NB4 (cell line): ENCODE results near the gene ZNRF3.

Experiments used
- DNase-seq: peaks from one replicate; pipeline ENCODE4 v3.0.0; 2010; ENCODE audit warnings: low read depth
- H3K4me3 ChIP-seq: one replicate; pipeline ENCODE4 v1.5.1; 2011; ENCODE audit warnings: mild to moderate bottlenecking, low read depth, low read length, moderate library complexity
- CTCF ChIP-seq: IDR thresholded peaks from one replicate; pipeline ENCODE4 v1.5.1; 2012; ENCODE audit warnings: low read depth, low read length
- MAX ChIP-seq: IDR thresholded peaks from 2 replicates; pipeline ENCODE4 v1.6.1; 2011; ENCODE audit warnings: low read depth, low read length
- MYC ChIP-seq: IDR thresholded peaks from 2 replicates; pipeline ENCODE4 v1.6.1; 2011; ENCODE audit warnings: low read depth, low read length
- POLR2A ChIP-seq: IDR thresholded peaks from 2 replicates; pipeline ENCODE4 v1.6.1; 2011; ENCODE audit warnings: mild to moderate bottlenecking; ENCODE audit not compliant: insufficient read length; ENCODE audit errors: extremely low read depth

Gene ZNRF3

DNA sequence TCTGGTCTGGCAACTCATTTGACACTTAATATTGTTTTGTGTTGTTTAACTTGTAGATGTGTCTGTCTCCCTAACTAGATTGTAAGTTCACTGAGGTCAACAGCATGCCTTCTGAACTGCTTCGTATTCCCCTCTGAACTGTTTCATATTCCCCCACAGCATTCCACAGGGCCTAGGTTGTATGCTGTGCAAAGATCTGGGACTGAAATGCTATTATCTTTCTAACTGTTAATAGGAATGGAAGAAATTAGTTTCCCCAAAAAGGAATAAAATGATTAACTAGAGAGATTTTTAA lies 38.2 kb downstream of the ZNRF3 start:
- H3K4me3 ChIP-seq = no peak overlapping the region
- TF ChIP-seq POLR2A (no peak), MYC (no peak), MAX (no peak), CTCF (no peak)
- no peak for DNase-seq

GRCh38 chr22:28922540-28923244 lies 39.3 kb downstream of the ZNRF3 start:
- TF ChIP-seq POLR2A (no peak), MAX (no peak), MYC (no peak), CTCF (no peak)
- no peak overlapping the region for H3K4me3 ChIP-seq

GRCh38 chr22:28923826-28924732 lies 40.7 kb downstream of the ZNRF3 start:
- DNase-seq = no peak
- no peak overlapping the region for H3K4me3 ChIP-seq
- TF ChIP-seq POLR2A (no peak), MYC (no peak), CTCF (no peak), MAX (no peak)

More at GRCh38 chr22:28922540-28923244, 39.3 kb downstream of the ZNRF3 start:
- no peak for DNase-seq

DNA sequence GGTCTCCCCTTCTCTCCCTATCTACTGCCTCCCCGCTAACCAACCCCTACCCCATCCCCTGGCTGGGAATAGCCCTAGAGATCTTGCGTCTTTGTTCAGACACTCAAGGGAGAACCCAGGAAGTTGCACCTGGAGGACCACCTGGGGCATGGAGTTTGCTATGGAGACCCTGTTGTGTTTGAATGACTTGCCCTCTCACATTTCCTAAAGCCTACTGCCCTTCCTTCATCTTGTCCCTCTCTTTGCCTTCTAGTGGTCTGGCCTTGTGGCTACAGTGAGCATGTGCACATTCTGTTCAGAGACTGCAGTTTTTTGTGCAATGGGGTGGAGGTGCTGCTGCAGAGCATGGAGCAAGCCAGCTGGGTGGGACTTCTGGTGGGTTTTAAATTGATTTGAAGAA lies 42.5 kb downstream of the ZNRF3 start:
- no peak for DNase-seq
- no peak for TF ChIP-seq POLR2A
- no peak for TF ChIP-seq MYC
- no peak for TF ChIP-seq CTCF
- no peak for TF ChIP-seq MAX
- no peak overlapping the region for H3K4me3 ChIP-seq

DNA sequence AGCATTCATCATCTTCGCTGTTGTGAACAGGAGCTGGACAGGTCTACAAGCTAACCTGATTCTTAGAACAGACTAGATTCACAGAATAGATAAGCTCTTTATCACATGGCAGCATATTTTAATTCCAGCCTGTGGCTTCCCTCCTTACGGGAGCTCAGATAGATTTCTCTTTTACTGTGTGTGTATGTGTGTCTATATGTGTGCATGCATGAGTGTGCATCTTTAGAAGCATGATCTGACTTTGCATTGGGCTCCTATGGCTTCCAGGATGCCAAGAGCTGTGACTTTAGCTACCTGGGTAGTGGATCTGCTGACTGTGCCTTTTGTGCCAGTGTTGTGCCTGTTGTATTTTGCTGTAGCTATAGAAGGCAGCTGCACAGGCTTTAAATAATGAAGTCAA lies 44.3 kb downstream of the ZNRF3 start:
- no peak overlapping the region for H3K4me3 ChIP-seq
- TF ChIP-seq MYC (no peak), MAX (no peak)

DNA sequence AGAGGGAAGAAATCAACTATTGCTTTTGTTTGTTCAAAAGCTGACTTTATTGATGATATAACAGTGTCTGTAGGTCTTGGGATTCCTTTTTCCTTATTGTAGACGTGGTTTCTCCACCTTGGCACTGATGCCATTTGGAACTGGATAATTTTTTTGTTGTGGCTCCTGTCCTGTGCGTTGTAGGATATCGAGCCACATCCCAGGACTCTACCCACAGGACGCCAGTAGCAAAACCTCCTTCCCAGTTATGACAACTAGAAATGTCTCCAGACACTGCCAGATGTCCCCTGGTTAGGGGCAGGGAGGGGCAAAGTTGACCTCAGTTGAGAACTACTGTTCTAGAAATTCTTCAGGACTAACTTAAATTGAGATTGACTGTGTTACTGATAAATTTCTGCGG lies 45.8 kb downstream of the ZNRF3 start:
- DNase-seq = no peak
- TF ChIP-seq MAX (no peak), MYC (no peak), POLR2A (no peak), CTCF (no peak)
- no peak overlapping the region for H3K4me3 ChIP-seq

More for the DNA sequence above, 44.3 kb downstream of the ZNRF3 start:
- no peak for DNase-seq
